Activated CD4-positive, alpha-beta T cell treated with anti-CD3 and anti-CD28 coated beads, Interleukin-2, Interleukin-6, amounts not matched to agents 100 ng/mL and 50 ng/mL, durations not matched to agents 16 hours and 8 hours (primary cell): ENCODE measurements around the gene MLN.
A peak's percentile ranks its signal among the peaks of the same experiment; 100 is the strongest.

Experiments
- DNase-seq: peaks from one replicate; pipeline ENCODE4 v3.0.0-alpha.2; 2020

Gene MLN

GRCh38 chr6:33787954-33788693, 15.7 kb downstream of the MLN start:
- peak; percentile 83 for DNase-seq

GRCh38 chr6:33787346-33787953, 16.4 kb downstream of the MLN start:
- no peak for DNase-seq

DNA sequence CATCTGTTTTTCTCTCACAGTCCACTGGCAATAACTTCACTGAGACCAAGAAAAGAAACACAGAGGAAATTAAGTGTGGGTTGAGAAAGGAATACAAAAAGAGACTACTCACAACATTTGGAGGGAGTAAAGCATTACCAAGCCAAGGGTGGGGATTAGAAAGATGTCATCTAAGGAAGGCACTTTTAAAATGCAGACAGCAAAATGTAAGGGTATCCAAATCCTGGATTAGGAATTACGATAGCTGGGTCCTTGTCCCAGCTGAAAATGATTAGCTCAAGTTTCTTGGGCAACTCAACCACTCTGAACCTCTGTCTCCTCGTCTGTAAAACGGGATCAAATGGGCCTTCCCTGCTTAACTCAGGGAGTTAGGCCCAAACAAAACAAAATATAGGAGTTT, 17.1 kb downstream of the MLN start:
- no peak for DNase-seq

- no peak for DNase-seq
Observed at GRCh38 chr6:33785778-33786177, 18.0 kb downstream of the MLN start.

GRCh38 chr6:33784787-33785186, 19.0 kb downstream of the MLN start:
- no peak for DNase-seq

- DNase-seq = no peak
Observed at GRCh38 chr6:33783781-33784520, 19.9 kb downstream of the MLN start.

GRCh38 chr6:33782561-33782960, 21.2 kb downstream of the MLN start:
- DNase-seq = no peak

DNA sequence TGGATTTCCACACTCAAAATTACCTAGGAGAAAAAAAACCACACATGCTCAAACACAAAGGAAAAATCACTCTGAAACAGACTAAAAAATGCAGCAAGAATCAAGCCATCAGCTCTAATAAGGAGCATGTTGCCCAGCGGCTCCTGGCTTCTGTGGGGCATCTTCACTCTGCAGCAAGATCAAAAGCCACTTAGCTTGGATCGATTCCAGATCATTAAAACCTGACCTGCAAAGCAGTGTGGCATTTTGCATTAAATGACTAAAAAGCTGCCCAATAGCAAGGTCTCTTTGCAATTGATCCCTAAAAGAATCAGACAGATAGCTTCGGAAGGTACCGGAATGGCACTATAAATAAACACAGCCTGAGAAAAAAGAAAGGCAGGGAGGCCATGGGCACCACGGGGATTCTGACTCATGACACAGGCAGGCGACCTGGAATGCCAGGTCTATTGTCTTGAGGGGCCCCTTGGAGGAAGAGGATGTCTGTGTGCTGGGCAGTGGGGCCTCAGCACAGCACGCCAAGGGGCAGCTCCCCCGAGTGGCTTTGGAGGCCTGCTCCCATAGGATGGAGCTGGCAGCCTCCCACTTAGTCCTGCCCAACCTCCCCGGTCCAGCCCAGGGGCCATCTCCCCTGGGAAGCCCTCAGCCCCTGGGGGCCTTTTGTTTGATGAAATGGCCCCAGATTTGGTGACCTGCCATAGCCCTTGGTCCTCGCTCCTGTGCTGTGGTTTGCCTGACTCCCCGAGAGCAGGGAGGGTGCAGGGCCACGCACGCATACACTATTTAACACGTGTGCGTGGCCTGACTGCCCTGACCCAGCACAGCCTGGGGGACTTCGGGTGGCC, 22.4 kb downstream of the MLN start:
- DNase-seq = no peak

DNA sequence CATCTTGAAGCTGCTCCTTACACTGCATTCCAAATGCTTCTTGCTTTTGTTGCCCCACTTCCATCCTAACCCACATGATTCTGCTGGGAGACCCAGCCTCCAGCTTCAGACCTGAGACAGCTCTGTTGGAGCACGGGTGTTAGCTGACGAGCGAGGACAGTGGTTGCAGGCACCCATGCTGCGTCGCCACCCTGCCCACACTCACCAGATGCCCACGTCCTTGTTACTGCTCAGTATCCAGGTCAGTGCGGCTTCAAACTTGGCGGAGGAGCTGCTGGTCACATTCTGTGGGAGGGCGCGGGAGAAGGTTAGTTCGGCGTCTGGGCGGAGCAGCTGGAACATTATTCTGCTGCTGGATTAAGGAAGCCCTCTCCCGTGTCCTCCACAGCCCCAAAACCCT, 23.9 kb downstream of the MLN start:
- DNase-seq = no peak

DNA sequence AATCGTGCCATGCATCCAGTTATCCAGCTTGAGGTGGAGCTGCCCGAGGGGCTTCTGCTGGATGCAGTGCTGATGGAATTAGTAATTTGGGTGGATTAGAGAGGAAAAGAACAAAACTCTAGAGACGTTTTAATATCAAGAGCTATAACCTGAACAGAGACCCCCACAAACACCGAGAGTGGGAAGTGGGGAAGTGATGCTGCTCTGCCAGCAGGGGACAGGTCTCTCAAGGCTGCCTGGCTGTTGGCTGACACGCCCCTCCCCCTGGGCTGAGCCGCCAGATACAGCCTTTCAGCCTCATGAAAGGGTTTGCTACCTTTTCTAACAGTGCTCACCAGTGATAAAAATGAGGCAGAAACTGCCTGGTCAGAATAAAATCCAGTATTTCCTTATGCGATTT, 24.5 kb downstream of the MLN start:
- DNase-seq = no peak

DNA sequence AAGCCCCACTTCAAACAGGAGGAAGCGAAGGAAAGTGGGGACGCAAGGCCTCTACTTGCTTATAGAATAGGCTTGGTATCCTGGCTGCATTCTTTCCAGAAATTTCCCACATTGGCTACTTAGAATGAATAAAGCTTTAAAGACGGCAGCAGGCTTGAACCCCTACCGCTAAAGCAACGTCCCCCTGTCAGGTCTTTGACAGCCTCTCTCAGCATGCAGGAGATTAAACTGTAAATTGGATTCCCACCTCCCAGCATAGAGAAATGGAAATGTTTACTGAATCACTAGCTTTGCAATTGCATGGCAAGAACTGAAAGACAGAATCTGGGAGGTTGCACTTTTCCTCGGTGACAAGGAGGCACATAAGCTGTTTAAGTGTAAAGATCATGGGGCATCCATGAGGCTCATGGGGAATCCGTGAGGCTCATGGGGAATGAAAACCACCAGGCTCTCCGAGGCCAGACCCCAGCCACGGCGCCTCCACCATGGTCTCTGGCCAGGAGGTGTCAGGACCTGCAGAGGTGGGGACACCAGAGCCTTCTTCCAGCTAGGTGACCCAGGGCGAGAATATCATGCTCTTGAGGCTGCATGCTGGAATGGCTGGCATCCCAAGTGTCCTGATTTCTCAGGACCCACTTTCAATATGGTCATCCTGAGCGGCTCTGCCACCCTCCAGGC, 25.2 kb downstream of the MLN start:
- no peak for DNase-seq

- no peak for DNase-seq
Observed at GRCh38 chr6:33777398-33778388, 26.1 kb downstream of the MLN start.

GRCh38 chr6:33776764-33777163, 27.0 kb downstream of the MLN start:
- no peak for DNase-seq

- no peak for DNase-seq
Observed at GRCh38 chr6:33776186-33776585, 27.6 kb downstream of the MLN start.

DNA sequence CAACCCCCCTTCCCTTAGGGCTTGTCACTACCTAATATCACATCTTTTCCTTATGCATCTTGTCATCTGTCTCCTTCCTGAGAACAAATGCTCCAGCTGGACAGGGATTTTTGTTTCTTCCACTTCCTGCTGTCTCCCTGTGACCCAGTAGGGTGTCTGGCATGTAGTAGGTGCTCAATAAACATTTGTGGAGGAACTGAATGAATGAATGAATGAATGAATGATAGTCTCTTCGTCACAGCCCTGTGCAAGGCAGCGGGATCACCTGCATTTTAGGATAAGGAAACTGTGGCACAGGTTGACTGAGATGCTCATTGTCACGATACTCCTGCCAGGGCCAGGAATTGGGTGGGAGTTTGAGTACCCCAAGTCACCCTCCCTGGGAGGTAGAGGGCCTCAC, 29.0 kb downstream of the MLN start:
- DNase-seq = no peak

GRCh38 chr6:33772902-33773472, 30.8 kb downstream of the MLN start:
- DNase-seq = no peak

DNA sequence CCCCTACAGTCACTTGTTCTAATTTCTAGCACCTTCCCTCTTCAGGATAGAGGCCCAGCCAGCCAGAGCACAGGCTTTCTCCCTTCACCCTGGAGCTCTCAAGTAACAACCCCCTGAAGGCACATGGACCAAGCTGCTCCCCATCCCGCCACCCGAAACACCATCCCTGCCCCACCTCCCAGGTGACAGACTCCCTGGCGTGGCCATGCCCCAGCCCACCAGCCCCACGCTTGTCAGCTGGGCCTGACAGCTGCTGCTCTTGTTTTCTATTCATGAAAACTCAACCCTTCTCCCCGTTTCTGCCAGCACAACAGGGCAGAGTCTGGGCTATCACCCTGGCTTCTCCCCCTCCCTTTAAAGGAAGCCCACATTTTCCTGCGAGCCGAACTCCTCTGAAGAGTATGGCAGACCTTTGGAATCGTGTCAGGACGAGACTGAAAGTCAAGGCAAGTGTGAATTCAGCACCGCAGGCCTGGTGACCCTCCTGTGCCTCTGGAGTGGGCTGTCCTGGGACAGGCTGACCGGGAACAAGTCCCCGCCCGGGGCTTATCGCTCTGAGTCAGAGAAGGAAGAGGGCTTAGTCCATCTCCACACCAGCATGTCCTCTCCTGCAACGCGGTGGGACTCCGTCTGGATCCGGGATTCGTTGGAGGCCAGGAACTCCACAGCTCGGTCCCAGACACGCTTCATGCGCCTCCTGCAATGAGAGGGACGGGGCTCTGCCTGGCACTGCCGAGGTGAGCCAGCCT, 31.5 kb downstream of the MLN start:
- DNase-seq = no peak

DNA sequence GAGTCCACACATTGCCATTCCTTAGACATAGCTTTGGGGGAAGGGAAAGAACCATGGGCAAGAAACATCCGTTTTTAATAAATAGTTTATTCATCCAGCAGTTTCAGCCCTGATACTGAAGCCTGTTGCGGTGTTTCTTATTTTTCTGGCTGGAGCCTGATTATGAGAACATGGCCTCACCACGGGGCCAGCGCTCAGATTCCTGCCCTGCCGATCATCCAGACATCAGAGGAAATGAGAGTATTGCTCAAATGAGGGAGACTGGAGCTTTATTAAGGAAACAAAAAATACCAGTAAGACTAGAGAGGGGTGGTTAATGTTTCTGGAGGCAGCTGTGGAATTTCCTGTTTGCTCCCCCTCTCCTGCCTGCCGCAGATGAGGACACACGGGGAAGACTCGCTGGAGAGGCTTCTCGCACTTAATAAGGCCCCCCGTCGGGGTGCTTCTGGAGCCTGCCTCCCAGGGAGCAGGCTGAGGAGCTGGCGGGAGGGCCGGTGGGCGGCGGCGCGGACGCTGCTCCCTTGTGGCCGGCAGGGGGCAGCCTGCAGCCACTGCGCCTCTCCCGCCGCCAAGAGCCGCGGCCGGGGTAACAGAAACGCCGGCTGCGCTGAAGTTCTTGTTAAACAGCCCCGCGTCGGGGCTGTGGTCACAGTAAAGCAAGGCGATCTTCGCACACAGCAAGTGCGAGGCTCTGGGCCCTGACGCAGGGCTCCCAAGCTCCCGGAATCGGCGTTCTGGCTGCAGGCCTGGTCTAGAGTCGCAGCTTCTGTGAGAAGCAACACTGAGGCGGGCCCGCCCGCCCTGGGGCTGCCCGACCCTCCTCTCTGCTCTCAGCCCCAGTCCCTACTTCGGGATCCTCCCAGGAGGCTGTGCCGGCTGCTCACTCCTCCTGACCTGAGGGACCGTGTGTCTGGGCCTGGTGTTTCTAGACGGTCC, 32.4 kb downstream of the MLN start:
- DNase-seq = peak; percentile 73

GRCh38 chr6:33770833-33771145, 33.0 kb downstream of the MLN start:
- no peak for DNase-seq
